Fibroblast of villous mesenchyme (primary cell): Measurements from ENCODE around the gene SMARCA2. TPM values are rescaled to one million over a fixed set of nuclear protein-coding genes. Genes with fewer than 3 reads are reported as not detected.
A peak's percentile ranks its signal among the peaks of the same experiment; 100 is the strongest.

Experiments
- DNase-seq: peaks from one replicate; pipeline ENCODE4 v3.0.0-alpha.2; 2010; ENCODE audit warnings: low read depth
- H3K4me3 ChIP-seq: 2 replicates; pipeline ENCODE4 v1.5.1; 2011; ENCODE audit warnings: low read depth, mild to moderate bottlenecking, low read length
- CTCF ChIP-seq: IDR thresholded peaks from 2 replicates; pipeline ENCODE4 v1.5.1; 2012; ENCODE audit warnings: low read depth, mild to moderate bottlenecking, low read length; ENCODE audit not compliant: insufficient read depth
- total RNA-seq: library from RNA; depleted of rRNA; stranded (reverse); fragments of >200 nt; gene quantifications from 2 replicates; pipeline ENCODE4 v1.2.3, GENCODE V29; 2012

SMARCA2 gene
- total RNA-seq, 1 donor, result 51.4 TPM

DNA sequence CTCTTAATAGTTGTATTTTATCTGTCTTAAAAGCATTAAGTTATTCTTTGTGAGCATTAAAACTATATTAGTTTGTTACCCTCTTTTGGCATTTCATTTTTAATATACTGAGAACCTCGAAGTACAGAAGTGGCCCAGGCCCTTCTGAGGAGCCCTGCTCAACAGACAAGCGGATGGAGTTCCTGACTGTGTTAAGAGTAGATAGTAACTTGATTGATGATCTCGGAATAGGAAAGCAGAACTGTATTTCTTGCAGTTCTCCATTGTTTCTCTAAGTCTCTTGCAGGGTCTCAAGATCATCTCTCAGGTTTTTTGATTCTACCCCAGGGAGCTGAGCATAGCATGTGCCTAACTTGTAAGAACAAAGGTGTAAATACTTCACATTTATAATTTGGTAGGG lies 139.6 kb downstream of the SMARCA2 start:
- no peak overlapping the region for H3K4me3 ChIP-seq
- no peak for DNase-seq
- no peak for TF ChIP-seq CTCF

GRCh38 chr9:2155966-2156365 lies 140.8 kb downstream of the SMARCA2 start:
- H3K4me3 ChIP-seq, result no peak overlapping the region
- DNase-seq, result no peak
- no peak for TF ChIP-seq CTCF

DNA sequence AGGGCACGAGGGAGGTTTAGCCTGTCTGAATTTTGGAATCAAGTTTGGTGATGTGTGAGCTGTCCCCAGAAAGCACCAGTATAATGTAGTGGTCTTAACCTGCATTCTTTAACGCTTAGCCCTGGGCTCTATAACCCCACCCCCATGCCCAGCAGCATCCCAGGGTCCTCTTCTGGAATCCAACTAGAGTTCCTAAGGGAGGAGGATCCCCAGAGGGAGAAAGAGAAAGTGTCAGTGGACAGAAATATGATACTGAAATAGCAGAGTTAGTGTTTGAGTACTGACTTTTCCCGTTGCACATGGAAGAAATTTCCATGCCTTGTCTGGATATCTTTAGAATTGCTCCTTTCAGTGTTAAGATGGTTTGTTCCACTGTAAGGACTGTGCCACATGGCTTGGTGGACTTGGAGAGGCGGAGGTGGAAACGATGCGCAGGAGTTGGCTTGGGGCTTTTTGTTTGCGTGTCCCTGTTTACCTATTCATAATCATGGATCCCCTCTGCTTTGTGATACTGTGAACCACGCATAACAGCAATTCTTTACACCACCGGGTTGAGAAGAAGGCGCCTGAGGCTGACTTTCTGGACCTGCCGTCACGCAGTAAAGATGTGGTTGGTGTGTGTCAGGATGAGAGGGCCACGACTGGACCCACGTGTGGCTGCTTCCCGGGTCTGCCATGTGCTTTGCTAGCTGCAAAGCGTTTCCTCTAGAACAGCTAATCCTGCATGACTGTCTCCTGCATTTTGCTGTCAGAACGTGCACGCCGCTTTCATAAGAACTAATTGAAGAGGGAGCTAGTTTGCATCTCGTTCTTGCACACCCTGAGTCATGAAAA lies 142.3 kb downstream of the SMARCA2 start:
- no peak for TF ChIP-seq CTCF
- DNase-seq, result peak; percentile 76
- H3K4me3 ChIP-seq, result peak overlapping the region; percentile 60

DNA sequence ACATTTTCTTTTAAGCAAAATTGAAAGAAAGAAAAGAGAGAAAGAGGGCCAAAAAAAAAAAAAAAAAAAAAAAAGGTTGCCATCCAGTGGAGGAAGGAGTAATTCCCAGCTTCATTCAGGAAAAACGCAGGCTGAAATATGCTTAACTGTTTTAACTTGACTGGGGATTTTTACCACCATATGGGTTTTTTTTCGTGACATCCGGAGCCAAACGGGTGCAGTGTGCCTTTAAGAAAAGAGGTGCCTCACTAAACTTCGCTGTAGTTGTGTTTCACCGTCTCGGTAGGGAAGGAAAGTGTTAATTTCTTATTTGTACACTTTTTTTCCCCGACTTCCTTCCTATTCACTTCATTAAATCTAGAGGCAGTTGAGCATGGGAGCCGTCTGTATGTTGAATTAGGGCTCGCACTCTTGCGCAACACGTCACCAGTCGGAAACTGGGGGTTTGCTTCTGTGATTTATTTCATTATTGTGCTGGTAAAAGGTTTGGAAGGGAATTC lies 143.0 kb downstream of the SMARCA2 start:
- TF ChIP-seq CTCF, result no peak
- peak overlapping the region; percentile 60 for H3K4me3 ChIP-seq
- peak; percentile 79 for DNase-seq

- no peak for TF ChIP-seq CTCF
- DNase-seq, result no peak
- peak overlapping the region; percentile 60 for H3K4me3 ChIP-seq
Measured at GRCh38 chr9:2158766-2159430, 143.8 kb downstream of the SMARCA2 start.

DNA sequence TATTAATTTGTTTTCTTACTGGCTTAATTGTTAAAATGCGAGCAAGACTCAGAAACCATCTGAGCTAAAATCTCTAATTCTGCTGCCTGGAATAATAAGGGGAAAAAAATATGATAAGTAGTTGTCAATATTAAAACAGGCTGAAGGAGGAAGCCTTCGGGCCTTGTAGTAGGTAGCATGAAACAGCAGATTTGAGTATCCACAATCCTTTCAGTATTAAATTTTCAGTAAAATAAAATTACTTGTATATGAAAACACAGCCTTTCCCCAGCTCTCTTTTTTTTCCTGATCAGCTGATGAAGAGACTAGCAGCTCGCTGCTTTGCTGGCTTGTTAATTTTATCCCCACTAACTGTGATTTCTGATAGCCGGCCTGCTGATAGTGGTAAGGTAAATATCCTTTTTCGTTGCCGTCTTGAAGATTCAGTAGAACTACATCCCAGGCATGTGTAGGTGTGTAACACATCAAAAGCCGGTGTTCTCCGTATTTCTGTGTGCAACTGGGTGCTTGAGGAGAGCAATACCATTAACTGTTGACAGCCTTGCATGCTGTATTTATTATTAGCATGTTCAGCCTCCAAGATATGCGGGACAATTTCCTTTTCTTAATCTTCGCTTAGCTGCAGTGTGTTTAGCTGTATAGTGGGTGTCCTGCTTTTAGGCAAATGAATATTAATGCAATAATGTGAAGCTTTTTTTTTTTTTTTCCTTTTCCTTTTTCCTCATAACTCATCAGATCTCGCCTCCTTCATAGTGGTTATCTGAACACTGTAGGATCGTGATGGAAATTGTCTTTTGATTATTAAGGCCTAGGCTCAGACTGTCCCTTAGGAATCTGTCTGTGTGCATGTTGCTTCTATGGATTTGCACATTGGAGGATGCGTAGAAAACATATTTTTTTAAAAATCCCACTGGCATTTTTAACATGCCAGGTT lies 144.6 kb downstream of the SMARCA2 start:
- peak; percentile 34 for DNase-seq
- TF ChIP-seq CTCF, result no peak
- peak overlapping the region; percentile 60 for H3K4me3 ChIP-seq
